ENCODE data around the gene EIF2B5.
"Not testable (repeated sequence)": the region's sequence is repeated elsewhere in the genome, so short reads cannot be mapped to it uniquely, and the experiment has no call there.

Gene EIF2B5

DNA sequence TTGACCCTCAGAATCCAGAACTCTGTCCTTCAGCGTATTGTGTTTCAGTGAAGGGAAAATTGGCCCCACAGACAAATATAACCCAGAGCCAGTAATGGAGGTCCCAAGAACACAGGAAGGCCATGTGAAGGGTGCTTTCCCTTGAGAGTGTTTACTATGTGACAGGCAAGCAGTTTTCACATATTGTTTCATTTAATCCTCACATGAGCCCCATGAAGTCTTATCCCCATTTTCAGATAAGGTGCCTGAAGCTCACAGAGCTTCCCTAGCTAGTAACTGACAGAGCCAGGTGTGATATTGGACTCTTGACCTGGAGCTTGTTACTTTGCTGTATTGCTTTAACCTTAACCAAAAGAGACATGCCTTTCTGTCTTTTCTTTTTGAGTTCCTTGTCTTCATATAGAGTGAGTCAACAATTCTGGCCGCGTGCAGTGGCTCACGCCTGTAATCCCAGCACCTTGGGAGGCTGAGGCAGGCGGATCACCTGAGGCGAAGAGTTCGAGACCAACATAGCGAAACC lies 10.7 kb downstream of the EIF2B5 start:
- in situ Hi-C loops (cut with MboI; ENCODE audit: low sequenced_read_pairs): no loop called here

DNA sequence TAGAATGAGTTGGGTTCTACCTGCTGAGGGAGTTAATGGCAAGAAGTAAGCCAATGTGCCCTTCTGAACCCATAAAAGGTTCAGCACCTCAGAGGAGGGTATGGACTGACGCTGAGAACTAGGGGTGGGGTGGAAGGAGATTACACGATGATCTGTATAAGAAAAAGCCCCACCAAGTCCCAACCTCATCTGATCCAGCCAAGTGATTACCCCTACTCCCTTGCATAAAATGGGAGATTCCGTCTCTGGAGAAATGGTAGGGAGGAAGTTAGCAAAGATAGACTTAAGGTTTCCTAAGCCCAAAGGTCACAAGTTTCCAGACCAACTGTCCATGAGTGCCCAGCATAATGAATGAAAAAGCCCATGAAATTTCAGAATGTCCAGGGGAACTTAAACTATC lies 12.9 kb downstream of the EIF2B5 start:
- in situ Hi-C loops (cut with MboI; ENCODE audit: low sequenced_read_pairs): no loop called here

DNA sequence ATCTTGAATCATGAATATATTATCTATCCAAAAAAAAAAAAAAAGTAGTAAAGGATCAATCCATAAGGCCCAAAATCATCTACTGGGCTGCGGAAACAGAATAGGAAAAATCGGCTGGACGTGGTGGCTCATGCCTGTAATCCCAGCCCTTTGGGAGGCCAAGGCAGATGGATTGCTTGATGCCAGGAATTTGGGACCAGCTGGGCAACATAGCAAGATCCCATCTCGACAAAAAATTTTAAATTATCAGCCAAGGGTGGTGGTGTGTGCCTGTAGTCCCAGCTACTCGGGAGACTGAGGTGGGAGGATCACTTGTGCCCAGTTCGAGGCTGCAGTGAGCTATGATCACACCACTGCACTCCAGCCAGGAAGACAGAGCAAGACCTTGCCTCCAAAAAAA lies 14.0 kb downstream of the EIF2B5 start:
- in situ Hi-C loops (cut with MboI; ENCODE audit: low sequenced_read_pairs): no loop called here

DNA sequence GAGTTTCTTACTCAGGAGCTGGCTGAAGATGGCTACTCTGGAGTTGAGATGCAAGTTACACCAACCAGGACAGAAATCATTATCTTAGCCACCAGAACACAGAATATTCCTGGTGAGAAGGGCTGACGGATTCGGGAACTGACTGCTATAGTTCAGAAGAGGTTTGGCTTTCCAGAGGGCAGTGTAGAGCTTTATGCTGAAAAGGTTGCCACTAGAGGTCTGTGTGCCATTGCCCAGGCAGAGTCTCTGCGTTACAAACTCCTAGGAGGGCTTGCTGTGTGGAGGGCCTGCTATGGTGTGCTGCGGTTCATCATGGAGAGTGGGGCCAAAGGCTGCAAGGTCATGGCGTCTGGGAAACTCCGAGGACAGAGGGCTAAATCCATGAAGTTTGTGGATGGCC lies 14.6 kb downstream of the EIF2B5 start:
- in situ Hi-C loops (cut with MboI; ENCODE audit: low sequenced_read_pairs): not testable (repeated sequence)

DNA sequence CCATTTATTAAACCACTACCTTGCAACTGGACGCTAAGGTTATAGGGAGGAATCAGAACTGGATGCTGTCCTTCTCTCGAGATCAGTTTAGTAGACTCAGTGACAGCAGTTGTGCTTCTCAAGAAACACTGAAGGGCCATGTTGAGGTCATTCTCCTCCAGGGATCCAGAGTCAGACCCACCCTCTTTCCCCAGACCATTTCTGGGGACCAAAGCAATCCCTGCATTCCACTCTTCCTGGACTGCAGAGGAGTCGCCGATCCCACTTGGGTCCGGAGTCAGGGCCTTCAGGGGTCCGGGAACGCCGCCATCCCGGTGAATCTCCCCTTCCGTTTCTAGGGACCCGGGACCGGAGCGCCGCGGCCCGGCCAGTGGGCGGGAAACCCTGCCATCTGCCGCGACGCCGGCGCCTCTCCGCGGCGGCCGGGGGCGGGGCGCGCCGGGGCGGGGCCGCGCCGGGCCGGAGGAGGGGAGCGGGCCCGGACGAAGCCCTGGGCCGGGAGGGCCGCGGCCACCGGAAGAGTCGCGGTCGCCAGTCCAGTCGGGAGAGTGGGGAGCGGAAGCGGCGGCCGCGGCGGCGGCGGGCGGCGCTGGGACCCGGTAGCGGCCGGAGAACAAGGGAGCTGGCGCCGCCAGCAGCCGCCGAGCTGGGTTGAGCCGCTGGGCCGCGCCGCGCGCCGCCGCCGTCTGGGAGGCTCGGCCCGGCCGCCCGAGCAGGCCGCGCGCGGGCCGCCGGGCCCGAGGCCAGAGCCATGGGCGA lies 19.9 kb downstream of the EIF2B5 start, which contains the start of gene DVL3:
Gene DVL3, plus strand, starts transcription at position 493 of the 759 bp plus-strand sequence. Its CDS starts 259 bp downstream, at position 752.
- in situ Hi-C loops (cut with MboI; ENCODE audit: low sequenced_read_pairs): no loop called here

DNA sequence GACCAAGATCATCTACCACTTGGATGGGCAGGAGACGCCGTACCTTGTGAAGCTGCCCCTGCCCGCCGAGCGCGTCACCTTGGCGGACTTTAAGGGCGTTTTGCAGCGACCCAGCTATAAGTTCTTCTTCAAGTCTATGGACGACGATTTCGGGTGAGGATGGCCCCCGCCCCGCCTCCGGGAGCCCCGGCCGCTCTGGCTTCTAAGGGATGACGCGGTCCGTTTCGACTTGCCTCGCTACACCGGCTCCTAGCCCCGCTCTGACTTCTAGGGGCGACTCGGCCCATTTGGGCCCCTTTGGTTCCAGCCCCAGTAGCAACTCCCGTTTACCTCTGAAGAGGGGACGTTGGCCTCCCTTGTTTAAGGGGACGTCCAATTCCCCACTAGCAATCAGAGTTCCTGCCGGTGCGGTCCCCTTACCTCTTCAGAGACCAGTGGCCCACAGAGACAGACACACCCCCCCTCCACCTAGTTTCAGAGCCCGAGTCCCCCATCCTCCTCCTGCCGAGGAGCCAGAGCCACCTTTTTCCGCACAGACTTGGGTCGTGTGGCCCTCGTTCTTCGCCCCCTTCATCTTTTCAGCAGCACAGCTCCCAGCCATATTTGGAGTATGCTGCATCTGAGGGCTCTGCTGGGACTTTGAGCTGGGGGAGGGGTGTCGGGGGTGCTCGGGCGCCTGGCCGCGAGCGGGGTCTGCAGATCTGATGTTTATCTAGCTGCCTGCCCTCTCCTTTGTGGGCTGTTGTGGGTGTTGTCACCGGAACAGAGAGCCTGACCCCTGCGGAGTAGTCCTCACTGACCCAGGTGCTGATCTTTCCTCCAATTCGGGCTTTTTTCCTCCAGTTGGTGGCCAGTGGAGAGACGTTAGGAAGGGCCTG lies 20.7 kb downstream of the EIF2B5 start:
- in situ Hi-C loops (cut with MboI; ENCODE audit: low sequenced_read_pairs): no loop called here

DNA sequence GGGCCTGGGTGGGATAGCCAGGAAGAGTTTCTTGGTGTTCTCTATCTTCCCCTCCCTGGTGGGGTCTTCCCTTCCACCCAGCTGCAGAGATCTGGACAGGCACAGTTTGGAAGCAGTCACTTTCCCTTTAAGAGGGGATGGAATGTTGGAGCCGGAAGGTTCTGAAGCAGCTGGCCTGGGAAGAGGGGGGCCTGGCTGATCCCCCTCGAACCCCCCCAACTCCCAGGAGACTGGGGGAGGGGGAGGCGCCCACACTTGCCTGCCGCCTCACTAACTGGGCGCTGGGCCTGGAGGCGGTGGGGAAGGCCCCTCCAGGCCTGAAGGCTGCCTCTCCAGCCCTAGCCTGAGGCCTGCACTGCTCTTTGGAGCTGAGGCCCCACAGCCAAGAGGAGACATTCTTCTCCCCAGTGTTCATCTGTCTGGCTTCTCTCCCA lies 21.4 kb downstream of the EIF2B5 start:
- in situ Hi-C loops (cut with MboI; ENCODE audit: low sequenced_read_pairs): no loop called here

DNA sequence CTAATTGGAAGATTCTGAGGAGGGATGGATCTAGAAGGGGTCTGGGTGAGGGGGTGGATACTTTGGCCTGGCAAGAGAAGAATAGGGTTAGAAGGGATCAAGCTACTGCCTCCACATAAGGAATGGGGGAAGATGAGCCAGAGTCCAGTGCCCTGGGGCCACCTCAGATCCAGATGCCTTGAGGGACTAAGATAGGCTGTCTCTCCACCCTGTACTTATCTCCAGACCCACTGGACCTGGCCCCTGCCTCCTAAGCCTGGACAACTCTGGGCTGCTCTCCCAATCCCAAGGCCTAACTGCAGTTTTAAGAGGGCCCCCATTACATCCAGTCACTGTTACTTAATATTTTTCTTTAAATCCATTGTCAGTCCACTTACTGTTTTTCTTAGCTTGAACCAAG lies 22.0 kb downstream of the EIF2B5 start:
- in situ Hi-C loops (cut with MboI; ENCODE audit: low sequenced_read_pairs): no loop called here

DNA sequence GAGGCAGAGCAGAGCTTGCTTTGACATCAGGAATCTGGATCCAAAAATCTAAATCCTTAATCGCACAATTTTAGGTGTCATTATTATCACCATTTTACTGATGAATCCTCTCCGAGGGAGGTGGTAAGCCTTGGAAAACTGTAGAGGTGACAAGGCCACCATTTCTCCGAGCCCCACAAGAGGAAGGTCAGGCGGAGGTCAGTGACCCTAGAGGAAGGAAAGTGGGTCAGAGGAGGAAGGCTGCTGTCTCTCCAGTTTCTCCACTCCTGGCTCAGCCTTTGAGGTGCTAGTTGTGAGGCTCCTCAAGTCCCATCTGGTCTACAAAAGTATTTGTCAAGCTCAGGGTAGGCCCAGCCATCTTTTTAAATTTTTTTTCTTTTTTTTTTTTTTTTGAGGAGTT lies 23.2 kb downstream of the EIF2B5 start:
- in situ Hi-C loops (cut with MboI; ENCODE audit: low sequenced_read_pairs): no loop called here

DNA sequence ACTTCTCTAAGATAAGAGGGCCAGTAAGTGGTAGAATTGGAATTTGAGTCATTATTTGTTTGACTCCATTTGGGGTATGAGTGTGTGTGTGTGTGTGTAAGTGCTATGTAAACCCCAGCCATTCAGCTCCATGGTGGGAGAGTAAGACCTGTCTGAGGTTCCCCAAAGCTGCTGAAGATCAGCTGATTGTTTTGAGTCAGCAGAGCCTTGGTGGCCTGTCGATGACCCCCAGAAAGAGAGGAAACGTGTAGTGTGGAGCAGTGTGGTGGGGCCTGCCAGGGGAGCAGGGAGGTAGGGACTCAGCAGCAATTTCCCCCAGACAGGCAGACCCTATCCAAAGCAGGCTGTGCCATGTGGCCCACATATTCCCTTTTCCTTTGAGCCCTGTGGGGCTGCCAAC lies 25.3 kb downstream of the EIF2B5 start:
- in situ Hi-C loops (cut with MboI; ENCODE audit: low sequenced_read_pairs): no loop called here

DNA sequence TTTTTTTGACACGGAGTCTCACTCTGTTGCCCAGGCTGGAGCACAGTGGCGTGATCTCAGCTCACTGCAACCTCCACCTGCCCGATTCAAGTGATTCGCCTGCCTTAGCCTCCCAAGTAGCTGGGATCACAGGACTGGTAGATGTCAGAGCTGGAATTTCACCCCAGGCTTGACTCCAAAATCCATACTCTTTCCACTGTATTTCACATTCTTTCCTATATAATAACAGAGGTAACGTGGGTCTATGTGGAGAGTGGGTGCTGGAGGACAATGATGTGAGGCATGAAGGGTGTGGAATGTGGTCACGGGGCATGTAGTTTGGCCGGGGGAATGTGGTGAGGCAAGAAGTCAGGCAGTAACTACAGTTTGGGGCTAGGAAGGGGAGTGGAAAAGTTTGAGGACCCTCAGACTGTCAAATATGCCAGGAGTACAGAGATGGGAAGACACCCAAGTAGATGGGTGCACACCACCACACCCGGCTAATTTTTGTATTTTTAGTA lies 27.5 kb downstream of the EIF2B5 start:
- in situ Hi-C loops (cut with MboI; ENCODE audit: low sequenced_read_pairs): not testable (repeated sequence)

DNA sequence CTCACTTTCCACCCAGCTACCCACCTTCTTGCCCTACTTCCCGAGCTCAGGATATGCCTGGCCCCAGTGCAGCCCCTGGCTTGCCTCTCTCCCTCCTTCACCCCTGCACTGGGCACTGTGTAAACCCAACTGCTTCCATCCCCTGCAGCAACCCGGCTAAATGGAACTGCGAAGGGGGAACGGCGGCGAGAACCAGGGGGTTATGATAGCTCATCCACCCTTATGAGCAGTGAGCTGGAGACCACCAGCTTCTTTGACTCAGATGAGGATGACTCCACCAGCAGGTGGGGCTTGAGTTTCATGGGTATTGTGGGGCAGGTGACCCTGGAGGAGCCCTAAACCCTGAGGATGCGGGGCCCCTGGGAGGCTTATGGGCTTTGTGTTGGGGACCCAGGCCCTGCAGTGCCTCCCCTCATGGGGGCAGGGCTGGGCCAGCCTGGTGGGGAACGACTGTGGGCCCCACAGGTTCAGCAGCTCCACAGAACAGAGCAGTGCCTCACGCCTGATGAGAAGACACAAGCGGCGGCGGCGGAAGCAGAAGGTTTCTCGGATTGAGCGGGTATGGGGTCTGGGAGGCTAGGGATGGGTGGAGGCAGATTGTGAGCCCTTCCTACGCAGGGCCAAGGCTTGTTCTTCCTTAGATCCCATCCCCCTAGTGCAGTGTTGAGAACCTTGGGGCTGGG lies 29.6 kb downstream of the EIF2B5 start:
- in situ Hi-C loops (cut with MboI; ENCODE audit: low sequenced_read_pairs): no loop called here

DNA sequence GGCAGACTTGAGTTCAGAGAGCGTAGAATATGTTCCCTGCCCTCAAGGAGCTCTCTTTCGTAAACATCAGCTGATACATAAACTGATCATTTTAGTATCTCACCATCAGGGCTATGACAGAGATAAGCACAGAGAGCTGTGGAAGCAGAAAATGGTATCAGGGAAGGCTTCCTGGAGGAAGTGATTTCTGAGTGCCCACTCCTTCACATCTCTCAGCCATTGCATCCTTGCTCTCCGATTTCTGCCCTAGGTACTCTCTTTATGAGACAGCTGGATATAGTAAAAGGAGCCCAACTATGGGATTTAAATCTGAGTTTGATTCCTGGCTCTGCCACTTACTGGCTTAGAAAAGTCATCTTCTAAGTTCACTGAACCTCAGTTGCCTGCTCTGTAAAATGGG lies 30.4 kb downstream of the EIF2B5 start:
- in situ Hi-C loops (cut with MboI; ENCODE audit: low sequenced_read_pairs): no loop called here

DNA sequence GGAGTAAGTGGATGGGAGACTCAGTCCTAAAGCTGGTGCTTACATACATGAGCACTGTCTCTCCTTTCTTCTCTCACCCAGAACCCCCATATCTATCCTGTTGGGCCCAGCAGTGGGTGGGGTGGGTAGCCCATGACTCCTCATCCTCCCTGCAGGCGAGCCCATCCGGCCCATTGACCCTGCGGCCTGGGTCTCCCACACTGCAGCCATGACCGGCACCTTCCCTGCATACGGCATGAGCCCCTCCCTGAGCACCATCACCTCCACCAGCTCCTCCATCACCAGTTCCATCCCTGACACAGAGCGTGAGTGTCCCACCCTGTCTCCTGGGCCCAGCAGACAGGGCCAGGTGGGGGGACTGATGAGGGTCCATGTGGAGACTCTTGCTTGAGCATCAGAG lies 31.5 kb downstream of the EIF2B5 start:
- in situ Hi-C loops (cut with MboI; ENCODE audit: low sequenced_read_pairs): no loop called here

DNA sequence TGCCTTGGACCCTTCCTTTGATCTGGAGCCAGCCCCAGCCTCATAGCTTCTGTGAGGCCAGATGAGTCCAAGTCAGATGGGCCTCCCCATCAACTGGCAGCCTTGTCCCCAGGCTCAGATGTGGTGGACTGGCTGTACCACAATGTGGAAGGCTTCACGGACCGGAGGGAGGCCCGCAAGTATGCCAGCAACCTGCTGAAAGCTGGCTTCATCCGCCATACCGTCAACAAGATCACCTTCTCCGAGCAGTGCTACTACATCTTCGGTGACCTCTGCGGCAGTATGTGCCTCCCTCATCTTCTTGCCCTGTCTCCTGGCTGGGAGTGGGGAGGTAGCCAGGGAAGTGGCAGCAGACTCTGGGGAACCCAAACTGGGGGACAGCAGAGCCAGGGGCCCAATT lies 32.6 kb downstream of the EIF2B5 start:
- in situ Hi-C loops (cut with MboI; ENCODE audit: low sequenced_read_pairs): no loop called here

DNA sequence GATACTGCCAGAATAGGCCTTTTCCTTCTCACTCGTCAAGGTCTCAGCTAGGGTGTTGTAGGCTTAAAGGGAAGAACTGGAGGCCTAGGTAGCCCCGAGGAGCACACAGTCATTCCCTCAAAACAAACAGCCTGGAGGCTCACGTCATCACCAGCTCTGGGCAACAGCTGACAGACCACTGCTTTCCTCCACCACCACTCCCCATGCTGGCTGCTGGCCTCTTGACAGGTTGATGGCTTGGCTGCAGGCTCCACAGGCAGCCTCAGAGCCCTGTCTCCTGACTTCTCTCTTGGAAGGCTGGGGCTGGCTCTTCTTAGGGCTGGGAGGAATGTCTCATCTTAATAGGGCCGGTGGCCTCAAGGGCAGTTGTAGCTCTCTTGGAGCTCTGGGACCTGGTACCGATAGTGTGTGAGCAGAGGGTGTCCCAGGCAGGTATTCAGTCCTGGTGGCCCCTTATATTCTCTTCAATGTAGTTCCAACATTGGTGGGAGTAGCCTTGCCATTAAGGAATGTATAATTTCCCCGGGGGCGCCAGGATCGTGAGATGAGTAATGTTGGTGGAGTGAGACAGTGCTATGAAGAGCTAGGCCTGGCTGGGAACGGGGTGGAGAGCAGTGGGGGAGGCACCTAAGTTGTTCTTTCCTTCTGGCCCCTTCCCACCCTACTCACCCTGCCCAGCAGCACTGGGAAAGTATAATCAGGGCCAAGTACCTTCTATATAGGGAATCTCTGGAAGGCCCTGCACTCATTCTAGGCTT lies 33.4 kb downstream of the EIF2B5 start:
- in situ Hi-C loops (cut with MboI; ENCODE audit: low sequenced_read_pairs): no loop called here

DNA sequence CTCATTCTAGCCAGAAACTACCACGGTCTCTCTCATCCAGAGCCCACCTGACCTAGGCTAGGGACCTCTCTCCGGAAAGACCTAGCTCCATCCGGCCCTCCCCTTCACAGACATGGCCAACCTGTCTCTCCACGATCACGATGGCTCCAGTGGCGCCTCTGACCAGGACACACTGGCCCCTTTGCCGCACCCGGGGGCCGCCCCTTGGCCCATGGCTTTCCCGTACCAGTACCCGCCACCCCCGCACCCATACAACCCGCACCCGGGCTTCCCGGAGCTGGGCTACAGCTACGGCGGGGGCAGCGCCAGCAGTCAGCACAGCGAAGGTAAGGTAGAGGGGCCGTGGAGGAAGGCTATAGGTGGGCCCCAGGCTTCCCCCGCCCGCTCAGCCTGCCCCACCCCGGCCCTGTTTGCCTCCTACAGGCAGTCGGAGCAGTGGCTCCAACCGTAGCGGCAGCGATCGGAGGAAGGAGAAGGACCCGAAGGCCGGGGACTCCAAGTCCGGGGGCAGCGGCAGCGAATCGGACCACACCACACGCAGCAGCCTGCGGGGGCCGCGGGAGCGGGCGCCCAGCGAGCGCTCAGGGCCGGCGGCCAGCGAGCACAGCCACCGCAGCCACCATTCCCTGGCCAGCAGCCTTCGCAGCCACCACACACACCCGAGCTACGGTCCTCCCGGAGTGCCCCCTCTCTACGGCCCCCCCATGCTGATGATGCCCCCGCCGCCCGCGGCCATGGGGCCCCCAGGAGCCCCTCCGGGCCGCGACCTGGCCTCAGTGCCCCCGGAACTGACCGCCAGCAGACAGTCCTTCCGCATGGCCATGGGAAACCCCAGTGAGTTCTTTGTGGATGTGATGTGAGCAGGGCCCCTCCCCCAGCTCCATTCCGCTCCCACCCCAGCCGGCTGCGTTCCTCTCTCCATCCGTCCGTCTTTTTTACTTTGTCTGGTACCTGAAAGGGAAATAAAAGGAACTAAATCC lies 35.0 kb downstream of the EIF2B5 start:
- in situ Hi-C loops (cut with MboI; ENCODE audit: low sequenced_read_pairs): no loop called here

DNA sequence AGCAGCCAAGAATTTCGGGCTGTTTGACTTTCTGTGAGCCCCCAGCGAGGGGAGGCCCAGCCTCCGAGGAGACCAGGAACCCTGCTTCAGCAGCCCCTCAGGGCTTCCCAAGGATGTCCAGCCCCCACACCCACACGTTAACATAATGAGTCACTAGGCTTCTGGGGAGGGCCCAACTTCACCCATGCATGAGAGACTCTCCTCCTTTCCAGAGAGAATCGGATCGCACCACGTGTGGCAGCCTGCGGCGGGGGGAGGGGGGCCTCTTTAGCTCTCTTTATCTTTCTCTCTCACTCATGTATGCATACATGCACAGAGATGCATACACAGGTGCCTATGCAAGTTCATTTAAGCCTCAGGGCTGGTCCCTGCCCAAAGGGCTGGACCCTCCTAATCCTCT lies 36.4 kb downstream of the EIF2B5 start:
- in situ Hi-C loops (cut with MboI; ENCODE audit: low sequenced_read_pairs): no loop called here

DNA sequence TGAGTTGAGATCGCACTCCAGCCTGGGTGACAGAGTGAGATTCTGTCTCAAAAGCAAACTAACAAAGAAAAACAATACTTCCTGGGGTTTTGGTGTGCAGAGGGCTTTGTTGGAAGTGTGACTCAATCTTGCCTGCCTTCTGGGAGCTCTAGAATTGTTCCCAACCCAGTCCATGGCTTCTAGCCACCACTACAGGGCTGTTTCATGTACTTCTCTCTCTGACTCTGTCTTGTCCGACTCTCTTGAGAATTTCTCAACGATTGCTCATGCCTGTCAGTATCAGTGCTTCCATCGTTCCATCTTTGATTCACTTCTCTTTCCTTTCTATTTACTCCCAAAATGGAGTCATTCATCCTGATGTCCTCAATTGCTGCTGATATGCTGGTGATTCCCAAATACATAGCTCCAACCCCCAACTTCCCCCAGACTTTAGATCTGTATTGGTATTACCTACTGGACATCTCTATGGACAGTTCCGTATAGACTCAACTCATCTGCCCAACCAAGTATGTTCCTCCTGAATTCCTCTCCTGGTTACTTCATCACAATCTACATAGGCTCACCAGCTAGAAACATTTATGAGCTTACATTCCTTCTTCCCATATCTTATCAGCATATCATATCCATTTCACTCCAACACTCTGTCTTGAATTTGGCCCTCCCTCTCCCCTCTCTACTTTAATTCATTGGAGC lies 37.7 kb downstream of the EIF2B5 start:
- in situ Hi-C loops (cut with MboI; ENCODE audit: low sequenced_read_pairs): no loop called here
